GM12878 (cell line): ENCODE measurements around the gene STAG2.

Source experiments
- CEBPB ChIP-seq, 2 experiments: fragments of 150-350 bp in 1 of 2; IDR thresholded peaks; 2 replicates each; pipeline ENCODE4 v1.6.1; 2012 to 2014; ENCODE audit warnings: low read depth in 2 of 2, low read length in 2 of 2, borderline replicate concordance in 1 of 2, inconsistent platforms in 1 of 2
- EP300 ChIP-seq, 2 experiments: fragments of 150-350 bp in 1 of 2; IDR thresholded peaks; 2 replicates each; pipeline ENCODE4 v1.6.1; 2011 to 2012; ENCODE audit warnings: low read depth in 2 of 2, low read length in 2 of 2, borderline replicate concordance in 1 of 2, improper control_type of control experiment in 1 of 2, inconsistent platforms in 1 of 2; ENCODE audit not compliant: control insufficient read depth in 1 of 2
- EZH2 ChIP-seq: IDR thresholded peaks from 2 replicates; pipeline ENCODE4 v1.6.1; 2012; ENCODE audit warnings: low read depth, mild to moderate bottlenecking, control low read depth, inconsistent platforms, low read length, borderline replicate concordance; ENCODE audit not compliant: control insufficient read depth
- RFX5 ChIP-seq: IDR thresholded peaks from 2 replicates; pipeline ENCODE4 v1.6.1; 2011; ENCODE audit warnings: low read depth, low read length, improper control_type of control experiment
- SP1 ChIP-seq: IDR thresholded peaks from one replicate; pipeline ENCODE4 v1.6.1; 2011; ENCODE audit warnings: low read depth, low read length
- TARDBP ChIP-seq: IDR thresholded peaks from 2 replicates; pipeline ENCODE4 v1.6.1; 2016; ENCODE audit warnings: borderline replicate concordance
- TF ChIP-seq, protein P1 (sequence below), 3 experiments: IDR thresholded peaks in 2 of 3; conservative IDR thresholded peaks in 1 of 3; 2 replicates each; pipeline ENCODE4 v1.5.1; 2011; ENCODE audit warnings: low read depth in 3 of 3, low read length in 3 of 3, mild to moderate bottlenecking in 3 of 3, control low read depth in 2 of 3, moderate library complexity in 2 of 3, inconsistent platforms in 1 of 3, mixed read lengths in 1 of 3; ENCODE audit not compliant: control insufficient read depth in 2 of 3, insufficient read depth in 1 of 3; ENCODE audit errors: extremely low read depth in 1 of 3

DNA sequence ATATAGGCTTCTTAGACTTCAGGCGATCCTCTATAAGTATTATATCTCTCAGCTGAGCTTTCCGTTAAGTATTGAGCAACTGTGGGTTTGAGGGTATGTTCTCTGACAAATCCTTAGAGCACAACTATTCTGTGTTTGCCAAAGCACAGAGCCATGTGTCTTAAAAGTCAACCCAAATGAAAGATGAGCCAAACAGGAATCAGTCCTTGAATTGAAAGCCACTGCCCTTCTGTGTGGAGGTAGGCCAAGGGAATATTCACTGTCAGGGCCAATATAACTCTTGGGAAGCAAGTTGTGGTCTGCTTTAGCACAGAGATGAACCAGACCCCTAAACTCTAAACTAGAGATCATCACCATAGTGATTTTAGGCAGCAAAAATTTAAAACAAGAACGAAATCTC is 164.0 kb downstream of the STAG2 start:
- TF ChIP-seq, protein P1, sequence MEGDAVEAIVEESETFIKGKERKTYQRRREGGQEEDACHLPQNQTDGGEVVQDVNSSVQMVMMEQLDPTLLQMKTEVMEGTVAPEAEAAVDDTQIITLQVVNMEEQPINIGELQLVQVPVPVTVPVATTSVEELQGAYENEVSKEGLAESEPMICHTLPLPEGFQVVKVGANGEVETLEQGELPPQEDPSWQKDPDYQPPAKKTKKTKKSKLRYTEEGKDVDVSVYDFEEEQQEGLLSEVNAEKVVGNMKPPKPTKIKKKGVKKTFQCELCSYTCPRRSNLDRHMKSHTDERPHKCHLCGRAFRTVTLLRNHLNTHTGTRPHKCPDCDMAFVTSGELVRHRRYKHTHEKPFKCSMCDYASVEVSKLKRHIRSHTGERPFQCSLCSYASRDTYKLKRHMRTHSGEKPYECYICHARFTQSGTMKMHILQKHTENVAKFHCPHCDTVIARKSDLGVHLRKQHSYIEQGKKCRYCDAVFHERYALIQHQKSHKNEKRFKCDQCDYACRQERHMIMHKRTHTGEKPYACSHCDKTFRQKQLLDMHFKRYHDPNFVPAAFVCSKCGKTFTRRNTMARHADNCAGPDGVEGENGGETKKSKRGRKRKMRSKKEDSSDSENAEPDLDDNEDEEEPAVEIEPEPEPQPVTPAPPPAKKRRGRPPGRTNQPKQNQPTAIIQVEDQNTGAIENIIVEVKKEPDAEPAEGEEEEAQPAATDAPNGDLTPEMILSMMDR (IDR thresholded peaks at IDR 0.05 in 2 of 3, conservative IDR thresholded peaks at IDR 0.05 in 1 of 3; ENCODE audit: control insufficient read depth in 2 of 3, extremely low read depth in 1 of 3, insufficient read depth in 1 of 3, low read depth in 3 of 3, low read length in 3 of 3), result no peak
- TF ChIP-seq SP1, result no peak
- TF ChIP-seq RFX5, result no peak
- no peak for TF ChIP-seq TARDBP
- TF ChIP-seq CEBPB (IDR thresholded peaks at IDR 0.05; ENCODE audit: borderline replicate concordance in 1 of 2, low read depth in 2 of 2, low read length in 2 of 2), result no peak
- TF ChIP-seq EZH2, result no peak
- TF ChIP-seq EP300 (IDR thresholded peaks at IDR 0.05; ENCODE audit: borderline replicate concordance in 1 of 2, control insufficient read depth in 1 of 2, low read depth in 2 of 2, low read length in 2 of 2), result no peak
